NCI-H2196 treated with DMSO at 0.1 percent for 48 hours (cell line): Measurements from ENCODE around the gene PPFIA2.
"Not testable (repeated sequence)": the region's sequence is repeated elsewhere in the genome, so short reads cannot be mapped to it uniquely, and the experiment has no call there.

Experiments
- DNase-seq: peaks from one replicate; lab custom pipeline; 2025; ENCODE audit not compliant: unreplicated experiment; lab: John Stamatoyannopoulos, UW

PPFIA2 gene

GRCh38 chr12:81670759-81671158 is 88.4 kb downstream of the PPFIA2 start:
- no peak for DNase-seq

DNA sequence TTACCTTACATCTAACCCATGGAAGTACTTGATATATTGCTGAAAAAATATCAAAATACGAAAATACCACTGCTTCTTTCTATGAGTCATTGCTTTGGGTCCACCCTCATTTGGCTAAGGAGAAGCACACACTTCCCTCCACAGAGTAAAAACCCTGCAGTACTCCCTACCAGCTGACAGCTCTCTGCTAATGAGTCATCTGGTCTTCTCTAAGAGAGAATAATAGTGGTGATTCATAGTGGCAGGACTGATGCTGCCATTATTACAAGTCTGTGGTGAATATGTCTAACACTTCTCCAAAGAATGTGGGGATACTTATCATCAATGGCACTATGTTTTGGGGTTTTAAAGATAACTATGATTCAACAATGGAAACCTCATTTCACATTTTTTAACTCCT is 90.7 kb downstream of the PPFIA2 start:
- no peak for DNase-seq

- DNase-seq = not testable (repeated sequence)
Observed at GRCh38 chr12:81659310-81659709, 99.8 kb downstream of the PPFIA2 start.

- DNase-seq = no peak
Observed at GRCh38 chr12:81644503-81644902, 114.6 kb downstream of the PPFIA2 start.

DNA sequence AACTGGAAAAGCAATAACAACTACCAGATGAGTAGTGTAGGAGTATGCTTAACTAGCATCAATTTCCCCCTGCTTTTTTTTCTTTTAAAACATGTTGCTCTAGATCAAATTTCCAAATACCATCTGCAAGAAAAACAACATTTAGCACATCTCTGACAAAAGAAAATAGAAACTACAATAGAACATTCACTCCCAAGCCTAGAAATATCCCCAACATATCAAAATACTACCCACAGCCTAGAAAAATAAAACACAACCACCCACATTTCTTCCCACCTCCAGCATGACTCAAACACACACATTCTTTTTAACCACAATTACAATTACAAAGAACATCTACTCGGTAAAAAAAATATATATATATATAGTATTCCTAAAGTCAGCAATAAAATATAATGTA is 120.0 kb downstream of the PPFIA2 start:
- no peak for DNase-seq

DNA sequence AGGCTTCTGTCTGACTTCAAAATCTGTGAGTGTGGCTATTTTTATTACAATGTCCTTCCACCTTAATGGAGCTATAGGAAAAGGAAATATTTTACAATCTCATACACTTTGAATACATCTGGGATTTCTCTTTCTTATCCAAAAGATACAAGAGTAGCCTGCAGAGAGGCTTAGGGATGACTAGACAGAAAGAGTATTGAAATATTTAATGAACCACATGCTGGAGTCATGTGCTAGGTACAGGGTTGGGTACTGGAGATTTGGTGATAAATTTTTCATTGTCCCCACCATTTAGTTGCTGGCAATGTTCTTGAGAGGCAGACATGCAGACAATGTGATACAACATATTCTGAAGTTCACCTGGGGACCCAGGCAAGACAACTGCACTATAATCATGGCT is 126.0 kb downstream of the PPFIA2 start:
- DNase-seq = no peak

GRCh38 chr12:81627336-81628189 is 131.6 kb downstream of the PPFIA2 start:
- DNase-seq = no peak

- DNase-seq = no peak
Observed at GRCh38 chr12:81626406-81626805, 132.7 kb downstream of the PPFIA2 start.

DNA sequence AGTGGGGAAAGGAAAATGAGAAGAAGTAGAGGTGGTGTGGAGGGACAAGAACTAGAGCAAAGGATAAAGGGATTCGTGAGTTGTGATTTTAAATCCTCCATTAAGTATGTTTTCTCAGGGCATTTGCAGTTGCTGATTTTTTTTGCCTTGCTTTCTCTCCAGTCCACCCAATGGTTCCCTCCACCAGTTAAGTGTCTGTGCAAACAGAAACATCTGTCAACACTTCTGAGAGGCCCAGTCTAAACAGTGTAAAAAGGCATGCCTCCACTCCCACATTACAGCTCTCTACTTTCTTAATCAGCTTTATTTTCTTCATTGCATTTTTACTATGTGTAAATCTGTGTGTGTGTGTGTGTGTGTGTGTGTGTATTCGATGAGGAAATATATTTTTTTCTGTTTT is 141.2 kb downstream of the PPFIA2 start:
- DNase-seq = no peak

DNA sequence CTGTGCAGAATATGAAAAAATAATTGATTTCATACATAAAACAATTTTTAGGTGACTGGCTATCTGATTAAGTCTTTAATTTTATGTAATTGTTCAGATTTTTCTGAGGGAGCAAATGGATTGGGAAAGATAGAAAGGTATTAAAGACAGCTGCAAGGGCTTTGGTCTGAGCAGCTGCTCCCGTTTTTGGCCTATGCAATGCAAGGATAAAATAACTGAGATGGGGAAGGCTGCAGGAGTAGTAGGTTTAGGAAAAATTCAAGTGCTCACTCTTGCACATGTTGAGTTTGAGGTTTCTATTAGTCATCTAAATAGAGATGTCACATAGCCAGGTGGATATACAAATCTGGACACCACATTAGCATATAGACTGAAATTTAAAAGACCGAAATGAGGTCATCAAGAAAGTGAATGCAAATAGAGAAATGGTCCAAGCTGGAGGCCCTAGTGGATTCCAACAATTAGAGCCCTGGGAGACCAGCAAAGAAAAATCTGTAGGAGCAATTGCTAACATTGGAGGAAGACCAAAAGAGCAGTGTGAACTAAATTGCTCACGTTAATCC is 144.0 kb downstream of the PPFIA2 start:
- DNase-seq = no peak

- no peak for DNase-seq
Observed at GRCh38 chr12:81610955-81611889, 147.9 kb downstream of the PPFIA2 start.

- no peak for DNase-seq
Observed at GRCh38 chr12:81597928-81598604, 161.1 kb downstream of the PPFIA2 start.

DNA sequence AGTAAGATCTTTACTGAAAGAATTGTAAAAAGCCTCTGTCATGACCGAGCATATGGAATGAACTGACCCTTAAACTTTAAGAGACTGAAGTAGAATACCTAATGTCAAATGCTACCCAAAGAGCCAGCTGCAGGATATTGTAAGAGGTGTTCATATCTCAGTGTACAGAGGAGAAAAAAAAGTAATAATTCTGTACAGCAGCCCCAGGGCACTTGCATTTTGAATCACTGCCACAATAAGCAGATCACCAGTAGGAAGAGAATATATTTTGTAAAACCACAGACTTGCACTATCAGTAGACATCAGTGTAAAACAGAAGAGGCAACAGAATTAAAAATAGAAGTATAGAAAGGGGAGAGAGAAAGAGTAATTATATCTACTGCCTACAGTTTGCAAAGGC is 162.6 kb downstream of the PPFIA2 start:
- no peak for DNase-seq

- DNase-seq = no peak
Observed at GRCh38 chr12:81591256-81591655, 167.9 kb downstream of the PPFIA2 start.

DNA sequence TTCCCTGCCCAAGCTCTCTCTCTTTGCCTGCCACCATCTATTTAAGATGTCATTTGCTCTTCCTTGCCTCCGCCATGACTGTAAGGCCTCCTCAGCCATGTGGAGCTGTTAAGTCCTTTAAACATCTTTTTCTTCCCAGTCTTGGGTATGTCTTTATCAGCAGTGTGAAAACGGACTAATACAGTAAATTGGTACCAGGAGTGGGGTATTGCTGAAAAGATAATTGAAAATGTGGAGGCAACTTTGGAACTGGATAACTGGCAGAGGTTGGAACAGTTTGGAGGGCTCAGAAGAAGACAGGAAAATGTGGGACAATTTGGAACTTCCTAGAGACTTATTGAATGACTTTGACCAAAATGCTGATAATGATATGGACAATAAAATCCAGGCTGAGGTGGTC is 168.4 kb downstream of the PPFIA2 start:
- DNase-seq = not testable (repeated sequence)

DNA sequence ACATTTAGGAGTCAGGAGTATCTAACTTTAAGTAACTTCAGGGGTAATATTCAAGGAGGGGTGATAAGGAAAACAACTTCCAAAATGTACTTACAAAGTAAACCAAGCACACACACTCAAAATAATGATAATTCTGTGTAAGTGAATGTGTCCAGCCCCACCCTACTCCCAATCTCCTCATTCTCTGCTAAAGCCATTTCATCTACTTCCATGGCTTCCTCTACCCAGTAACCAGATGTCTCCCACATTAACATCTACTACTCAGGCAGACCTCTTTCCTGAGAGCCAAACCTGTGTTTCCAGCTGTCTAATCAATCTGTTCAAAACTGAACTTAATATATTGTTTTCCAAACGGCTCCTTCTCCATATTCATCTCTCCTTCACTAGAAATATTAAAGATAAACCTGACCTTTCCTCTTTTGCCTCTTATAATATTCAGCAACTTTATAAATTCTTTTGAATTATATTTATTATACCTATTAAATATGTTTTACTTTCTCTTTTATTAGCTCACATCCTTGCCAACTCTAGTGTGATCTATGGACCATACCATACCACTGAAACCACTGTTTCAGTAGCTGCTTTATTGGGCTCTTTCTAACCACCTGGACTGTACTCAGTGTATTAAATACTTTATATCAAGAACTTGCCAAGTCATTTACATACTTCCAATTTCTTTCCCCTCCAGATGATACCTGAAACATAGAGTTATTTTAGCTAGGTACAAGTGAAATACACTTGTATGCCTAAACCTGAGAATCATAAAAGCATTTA is 170.7 kb downstream of the PPFIA2 start:
- no peak for DNase-seq

- no peak for DNase-seq
Observed at GRCh38 chr12:81585787-81586186, 173.4 kb downstream of the PPFIA2 start.

GRCh38 chr12:81573228-81573627 is 185.9 kb downstream of the PPFIA2 start:
- no peak for DNase-seq

DNA sequence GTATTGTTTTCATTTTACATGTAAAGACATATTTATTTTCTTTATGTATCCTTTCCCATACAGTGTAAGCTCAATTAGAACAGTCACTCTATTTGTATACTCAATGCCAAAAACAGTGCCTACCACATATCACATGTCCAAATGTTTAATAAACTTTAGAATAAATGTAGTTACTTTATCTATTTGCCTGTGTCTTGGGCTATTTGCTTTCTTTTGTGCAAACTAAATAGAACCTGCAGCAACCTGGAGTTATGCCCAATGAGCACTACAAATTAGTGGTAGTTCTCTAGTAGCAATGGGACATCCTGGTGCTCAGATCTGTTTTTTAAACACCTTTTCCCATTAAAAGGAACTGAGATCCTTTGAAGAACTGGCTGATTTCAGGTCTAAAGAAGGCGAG is 186.7 kb downstream of the PPFIA2 start:
- no peak for DNase-seq

- DNase-seq = no peak
Observed at GRCh38 chr12:81570234-81570633, 188.9 kb downstream of the PPFIA2 start.
